GM18858 (cell line): ENCODE data around the gene PLD6.
"Not testable (repeated sequence)": the region's sequence is repeated elsewhere in the genome, so short reads cannot be mapped to it uniquely, and the experiment has no call there.

Experiments used
- ATAC-seq: cut with Tn5 transposase; IDR thresholded peaks from one replicate; pipeline ENCODE4 v1.9.1; 2021; ENCODE audit not compliant: unreplicated experiment

Gene PLD6

GRCh38 chr17:17201271-17201670 lies 4.9 kb downstream of the PLD6 start:
- ATAC-seq, result no peak

DNA sequence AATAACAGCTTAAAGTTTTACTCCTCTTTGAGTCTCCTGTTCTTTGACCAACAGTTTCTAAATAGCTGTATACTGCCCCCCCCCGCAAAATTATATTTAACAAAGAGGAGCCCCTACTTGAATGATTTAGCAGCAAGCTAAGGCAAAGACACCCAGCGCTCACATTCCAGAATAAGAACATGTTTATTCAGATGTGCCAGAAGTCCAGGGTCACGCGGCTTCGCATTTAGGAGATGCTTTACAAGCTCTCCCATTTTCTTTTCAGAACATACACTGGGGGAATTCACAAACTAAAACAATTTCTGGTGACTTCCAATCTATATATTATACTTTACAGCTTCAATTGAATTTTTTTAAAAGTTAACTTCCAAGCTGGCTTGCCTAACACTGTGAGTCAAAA lies 5.3 kb downstream of the PLD6 start:
- no peak for ATAC-seq

GRCh38 chr17:17200311-17200710 lies 5.8 kb downstream of the PLD6 start:
- ATAC-seq, result no peak

DNA sequence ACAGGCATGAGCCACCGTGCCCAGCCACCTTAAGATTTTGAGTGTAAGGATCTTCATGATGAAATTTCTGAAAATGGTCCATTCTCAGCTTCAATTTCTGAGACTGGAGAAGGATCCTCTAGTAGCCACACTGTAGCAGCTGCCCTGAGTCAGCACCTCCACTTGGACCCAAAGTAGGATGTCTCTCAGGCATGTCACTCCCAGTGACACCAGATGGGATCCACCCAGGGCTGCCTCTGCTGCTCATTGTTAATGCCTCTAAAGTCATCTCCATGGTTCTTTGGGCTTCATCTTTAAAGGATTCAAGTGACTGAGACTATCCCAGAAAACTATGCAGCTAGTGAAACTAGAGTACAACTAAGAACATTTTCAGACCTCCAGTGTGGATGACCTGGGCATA lies 7.9 kb downstream of the PLD6 start:
- ATAC-seq, result no peak

- ATAC-seq, result no peak
Measured at GRCh38 chr17:17196776-17197175, 9.4 kb downstream of the PLD6 start.

DNA sequence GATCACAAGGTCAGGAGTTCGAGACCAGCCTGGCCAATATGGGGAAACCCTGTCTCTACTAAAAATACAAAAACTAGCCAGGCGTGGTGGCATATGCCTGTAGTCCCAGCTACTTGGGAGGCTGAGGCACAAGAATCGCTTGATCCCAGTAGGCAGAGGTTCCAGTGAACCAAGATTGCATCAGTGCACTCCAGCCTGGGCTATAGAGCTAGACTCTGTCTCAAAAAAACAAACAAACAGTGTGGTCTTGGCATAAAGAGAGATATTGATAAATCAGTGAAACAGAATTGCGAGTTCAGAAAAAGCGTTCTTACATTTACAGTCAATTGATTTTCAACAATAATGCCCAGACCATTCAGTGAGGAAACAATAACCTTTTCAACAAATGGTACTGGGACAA lies 10.7 kb downstream of the PLD6 start:
- ATAC-seq, result not testable (repeated sequence)

DNA sequence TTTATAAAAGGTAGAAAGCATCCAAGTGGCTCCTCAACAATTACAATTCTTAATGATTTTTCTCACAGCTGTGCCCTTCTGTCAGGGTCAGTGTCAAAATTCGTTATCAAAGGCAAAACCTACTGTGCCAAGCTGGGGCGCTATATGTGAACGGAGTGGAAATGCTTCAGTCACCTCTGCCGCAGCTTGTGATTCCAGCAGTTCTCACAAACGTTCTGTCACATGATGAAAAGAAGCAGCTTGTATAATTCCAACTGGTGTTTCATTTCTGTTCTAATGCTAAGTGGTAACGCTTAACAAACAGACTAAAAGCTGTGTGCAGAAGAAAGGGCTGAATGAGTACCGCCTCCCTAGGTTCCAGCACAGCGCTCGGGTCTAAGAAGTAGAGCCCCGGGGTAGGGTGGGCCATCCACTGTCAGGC lies 14.2 kb downstream of the PLD6 start:
- ATAC-seq, result no peak

DNA sequence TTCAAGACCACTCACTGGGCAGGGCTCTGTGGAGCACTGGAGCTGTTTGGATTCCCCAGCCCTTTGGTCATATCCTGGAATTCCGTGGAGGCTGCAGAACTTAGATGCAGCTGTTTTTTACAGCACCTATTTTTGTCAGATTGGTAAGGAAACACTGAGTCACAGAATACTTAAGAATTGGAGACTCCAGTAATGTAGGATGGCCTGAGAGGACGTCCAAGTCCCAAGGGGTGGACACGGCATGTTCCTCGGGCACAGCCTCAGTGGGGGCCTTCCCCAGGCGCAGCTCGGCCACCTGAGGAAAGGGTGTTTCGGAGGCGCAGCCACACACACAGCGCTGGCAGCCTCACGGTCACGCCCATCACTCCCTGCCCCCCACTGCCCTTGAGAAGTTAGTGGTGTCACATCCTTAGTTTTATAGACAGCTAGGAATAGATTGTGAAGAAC lies 14.8 kb downstream of the PLD6 start:
- ATAC-seq, result no peak

- no peak for ATAC-seq
Measured at GRCh38 chr17:17190188-17190587, 15.9 kb downstream of the PLD6 start.

GRCh38 chr17:17189559-17189958 lies 16.6 kb downstream of the PLD6 start:
- ATAC-seq, result no peak

GRCh38 chr17:17188586-17188985 lies 17.5 kb downstream of the PLD6 start:
- no peak for ATAC-seq

DNA sequence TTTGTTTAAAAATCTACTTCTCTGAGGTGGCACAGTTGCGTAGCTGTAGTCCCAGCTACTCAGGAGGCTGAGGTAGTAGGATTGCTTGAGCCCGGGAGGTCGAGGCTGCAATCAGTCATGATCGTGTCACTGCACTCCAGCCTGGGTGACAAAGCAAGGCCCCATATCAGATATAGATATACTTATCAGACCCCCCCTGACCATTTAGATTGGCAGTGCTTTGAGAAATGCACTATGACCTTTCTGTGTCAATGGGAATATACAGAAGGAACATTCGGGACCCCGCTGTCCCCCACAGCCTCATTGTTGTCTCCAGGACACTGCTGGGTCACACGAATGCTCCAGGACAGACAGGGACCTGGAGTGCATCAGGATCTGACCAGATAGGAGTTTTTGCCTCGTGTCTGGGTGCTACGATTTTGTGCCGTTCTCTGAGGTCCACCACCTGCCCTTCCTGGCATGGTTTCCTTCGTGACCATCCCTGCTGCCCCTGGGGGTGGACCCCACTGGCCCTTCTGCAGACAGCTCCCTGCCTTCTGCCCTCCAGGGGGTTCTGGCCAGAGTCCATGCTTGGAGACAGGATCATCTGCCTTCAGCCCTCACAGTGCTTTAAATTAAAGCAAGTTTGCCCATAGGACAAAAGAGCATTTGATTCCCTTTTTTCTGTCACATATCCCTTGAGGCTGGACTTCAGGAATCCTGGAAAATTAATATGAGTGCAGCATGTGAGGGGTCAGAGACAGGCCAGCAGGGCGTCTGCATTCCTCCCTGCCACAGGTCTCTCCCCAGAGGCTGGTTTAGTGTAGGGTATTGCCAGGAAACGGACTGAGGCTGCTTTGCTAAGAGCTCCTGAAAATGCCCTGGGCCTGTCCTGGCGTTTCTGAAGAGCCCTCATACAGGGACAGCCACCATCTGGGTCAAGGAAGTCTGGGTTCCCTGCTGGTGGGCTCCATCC lies 19.3 kb downstream of the PLD6 start:
- no peak for ATAC-seq

- ATAC-seq, result peak; percentile 32
Measured at GRCh38 chr17:17186051-17186450, 20.1 kb downstream of the PLD6 start.

- ATAC-seq, result not testable (repeated sequence)
Measured at GRCh38 chr17:17184985-17185757, 21.0 kb downstream of the PLD6 start.

DNA sequence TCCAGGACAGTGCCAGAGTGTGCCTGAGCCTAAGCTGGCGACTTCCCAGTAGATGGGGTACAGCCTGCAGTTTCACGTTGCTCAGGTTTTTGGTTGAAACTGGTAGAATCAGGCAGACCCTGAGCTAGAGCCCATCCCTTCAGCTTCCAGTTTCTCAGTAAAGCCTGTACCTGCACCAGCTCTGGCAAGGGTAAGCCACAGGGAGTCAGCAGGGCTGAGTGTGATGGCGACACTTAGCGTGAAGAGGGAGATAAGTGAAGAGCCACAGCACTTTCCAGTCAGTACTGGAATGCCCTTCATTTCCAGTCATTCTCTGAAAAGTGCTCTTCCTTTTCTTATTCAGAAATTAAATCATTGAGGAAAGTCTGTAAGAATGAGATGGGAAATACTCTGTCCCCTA lies 22.4 kb downstream of the PLD6 start:
- ATAC-seq, result no peak

DNA sequence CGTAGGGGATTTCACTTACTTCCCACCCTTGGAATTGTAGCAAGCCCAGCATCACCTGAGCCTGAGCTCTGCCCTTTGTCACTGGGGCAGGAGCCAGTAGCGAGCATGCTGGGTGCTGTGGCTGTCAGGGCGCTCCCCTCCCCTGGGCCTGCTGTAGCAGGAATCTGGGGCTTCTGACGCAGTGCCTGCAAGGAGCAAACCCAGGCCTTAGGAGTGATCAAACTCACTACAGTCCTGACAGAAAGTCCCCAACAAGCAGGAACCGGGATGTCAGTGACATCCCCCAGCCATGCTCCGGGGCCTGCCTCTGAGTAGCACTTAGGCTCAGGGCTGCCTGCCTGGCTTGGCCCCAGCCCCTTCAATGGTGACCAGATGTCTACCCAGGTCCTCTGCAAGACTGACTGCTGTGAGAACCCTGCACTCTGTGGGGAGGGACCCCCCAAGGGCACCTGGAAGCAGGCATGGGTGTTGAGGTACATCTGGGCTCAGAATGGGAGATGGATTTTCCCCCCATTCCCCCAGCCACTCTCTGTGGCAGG lies 23.5 kb downstream of the PLD6 start:
- ATAC-seq, result no peak

DNA sequence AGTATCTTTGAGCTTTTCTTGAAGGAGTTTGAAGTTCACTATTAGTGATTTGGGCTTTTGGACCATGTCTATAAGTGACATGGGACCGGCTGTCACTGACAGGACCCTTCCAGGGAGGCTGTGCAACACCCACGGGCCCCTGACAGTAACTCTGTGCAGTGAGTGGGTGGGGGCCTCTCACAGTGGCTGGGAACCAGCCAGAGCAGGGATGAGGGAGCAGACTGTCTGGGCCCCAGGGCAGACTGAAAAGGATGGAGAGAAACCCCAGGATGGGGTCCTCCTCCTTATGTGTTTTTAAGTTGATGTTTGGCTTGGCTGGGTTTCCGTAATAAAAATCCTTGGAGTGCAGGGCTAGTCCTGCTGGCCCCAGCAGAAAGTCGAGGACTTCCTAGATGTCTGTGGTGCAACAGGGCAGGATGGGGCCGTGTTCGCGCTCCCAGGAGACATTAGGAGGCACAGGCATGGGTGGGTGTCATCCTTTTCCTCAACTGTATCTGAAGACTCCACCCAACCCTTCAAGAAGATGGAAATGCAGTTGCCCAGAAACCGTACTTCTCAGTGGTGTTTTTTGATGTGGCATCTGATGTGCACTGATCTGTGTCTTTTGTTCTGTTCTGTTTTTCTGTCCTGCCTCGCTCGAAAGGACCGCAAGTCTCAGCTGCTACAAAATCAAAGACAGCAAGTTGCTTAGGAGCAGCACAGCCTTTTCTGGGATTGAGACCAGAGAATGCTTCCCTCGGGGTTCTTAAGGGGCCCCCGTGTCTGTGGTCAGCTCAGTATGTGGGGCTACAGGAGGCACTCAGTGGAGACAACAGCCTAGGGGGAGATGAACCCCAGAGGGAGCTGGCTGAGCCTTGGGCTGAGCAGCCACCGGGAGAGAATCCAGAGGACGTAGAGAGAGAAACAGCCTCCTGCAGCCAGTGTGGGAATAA lies 24.2 kb downstream of the PLD6 start:
- ATAC-seq, result peak; percentile 39

DNA sequence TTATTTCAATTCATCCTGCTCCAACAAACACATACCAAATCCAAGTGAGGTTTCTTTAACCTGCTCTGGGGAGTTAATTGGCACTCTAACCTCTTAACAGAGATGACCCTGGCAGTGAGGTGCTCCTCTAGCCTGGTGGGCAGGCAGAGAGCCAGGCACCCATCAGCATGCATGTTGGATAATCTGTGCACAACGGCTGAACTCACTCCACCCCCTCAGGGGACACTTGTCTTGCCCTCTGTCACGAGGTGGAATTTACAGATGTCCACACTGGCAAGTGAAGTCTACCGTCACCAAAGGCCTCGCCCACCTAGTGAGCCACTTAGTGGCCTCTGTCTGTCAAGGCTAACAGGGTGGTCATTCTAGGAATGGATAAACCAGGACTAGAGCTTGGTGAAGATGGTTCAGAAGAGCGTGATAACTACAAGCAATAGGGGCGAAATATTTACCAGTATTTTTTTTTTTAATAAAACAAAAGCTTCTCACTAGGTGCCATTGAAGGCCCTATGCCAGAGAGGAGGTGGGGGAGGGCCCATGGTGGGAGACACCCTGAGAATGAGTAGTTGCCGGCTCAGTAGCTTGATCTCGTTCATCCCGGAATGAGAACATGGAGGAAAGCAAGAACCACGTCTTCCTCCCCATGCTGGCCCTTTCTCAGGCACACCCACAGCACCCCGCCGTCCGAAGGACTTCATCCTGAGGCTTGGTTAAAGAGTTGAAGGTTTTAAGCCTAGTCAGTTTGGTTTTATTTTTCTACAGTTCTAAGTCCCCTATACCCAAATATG lies 25.2 kb downstream of the PLD6 start:
- no peak for ATAC-seq

- ATAC-seq, result no peak
Measured at GRCh38 chr17:17180141-17180603, 26.0 kb downstream of the PLD6 start.

- ATAC-seq, result no peak
Measured at GRCh38 chr17:17179371-17179827, 26.7 kb downstream of the PLD6 start.
